RPMI8226 (cell line): Measurements from ENCODE around the gene CLDND2.

ENCODE experiments used
- DNase-seq: peaks from one replicate; pipeline ENCODE4 v3.0.0-alpha.2; 2015

Gene CLDND2

GRCh38 chr19:51327066-51328001 lies 41.5 kb downstream of the CLDND2 start:
- DNase-seq, result peak; percentile 69

DNA sequence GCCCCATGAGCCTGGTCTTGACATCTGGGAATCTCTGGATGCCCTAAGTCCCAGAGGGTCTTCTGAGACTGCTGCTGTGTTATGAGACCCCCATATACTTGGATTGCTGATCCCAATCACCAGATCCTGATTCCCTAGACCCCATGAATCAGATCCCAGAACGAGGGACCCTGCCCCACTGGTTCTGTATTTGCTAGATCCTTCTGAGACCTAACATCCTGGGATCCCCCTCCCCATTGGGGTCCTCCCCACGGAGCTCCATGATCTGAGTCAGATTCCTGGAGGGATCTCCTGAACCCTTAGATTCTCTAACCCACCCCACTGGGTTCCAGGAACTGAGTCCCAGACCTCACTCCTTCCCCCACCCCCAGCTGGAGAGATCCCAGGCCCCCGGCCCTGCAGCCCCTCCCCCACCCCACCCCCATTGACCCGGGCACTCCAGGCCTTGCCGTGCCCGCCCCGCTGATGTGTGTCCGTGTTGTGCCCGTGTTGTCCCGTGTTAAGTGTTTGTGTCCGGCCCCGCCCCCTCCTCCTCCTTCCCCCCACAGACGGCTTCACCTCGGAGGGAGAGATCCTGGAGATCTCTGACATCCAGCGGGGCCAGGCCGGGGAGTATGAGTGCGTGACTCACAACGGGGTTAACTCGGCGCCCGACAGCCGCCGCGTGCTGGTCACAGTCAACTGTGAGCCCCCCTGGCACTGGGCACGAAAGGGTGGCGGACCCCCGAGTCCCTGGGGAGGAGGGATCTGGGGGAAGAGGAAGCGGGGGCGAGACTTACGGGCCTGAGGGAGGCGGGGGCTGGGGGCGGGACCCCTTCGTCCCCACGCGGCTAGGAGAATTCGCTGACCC lies 42.4 kb downstream of the CLDND2 start:
- DNase-seq, result no peak

DNA sequence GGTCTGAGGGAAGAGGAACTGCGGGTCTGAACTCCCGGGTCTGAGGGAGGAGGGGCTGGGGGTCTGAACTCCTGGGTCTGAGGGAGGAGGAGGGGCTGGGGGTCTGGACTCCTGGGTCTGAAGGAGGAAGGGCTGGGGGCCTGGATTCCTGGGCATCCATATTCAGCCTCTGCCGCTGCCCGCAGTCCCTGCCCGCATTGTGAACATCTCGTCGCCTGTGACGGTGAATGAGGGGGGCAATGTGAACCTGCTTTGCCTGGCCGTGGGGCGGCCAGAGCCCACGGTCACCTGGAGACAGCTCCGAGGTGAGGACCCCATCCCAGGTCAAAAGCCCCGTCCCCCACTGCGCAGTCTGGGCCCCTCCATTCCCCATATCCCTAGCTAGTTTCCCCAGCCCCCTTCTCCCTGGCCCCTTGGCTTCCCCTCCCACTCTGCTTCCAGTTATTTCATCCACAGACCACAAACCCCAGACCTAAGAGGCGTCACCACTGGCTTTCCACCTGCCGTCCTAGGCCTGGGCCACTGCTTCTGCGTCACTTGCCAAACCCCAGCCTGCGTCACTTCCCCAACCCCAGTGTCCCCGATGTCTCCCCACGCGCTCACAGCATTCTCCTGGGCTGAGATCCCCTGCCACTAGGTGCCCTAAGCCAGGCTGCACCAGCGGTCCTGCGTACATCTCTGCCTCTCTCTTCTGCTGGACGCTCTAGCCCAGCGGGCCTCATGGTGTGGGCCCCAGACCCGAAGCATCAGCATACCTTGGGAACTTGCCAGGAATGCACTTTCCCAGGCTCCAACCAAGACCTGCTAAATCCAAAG lies 43.4 kb downstream of the CLDND2 start:
- no peak for DNase-seq

GRCh38 chr19:51324167-51324481 lies 44.7 kb downstream of the CLDND2 start:
- DNase-seq, result no peak

DNA sequence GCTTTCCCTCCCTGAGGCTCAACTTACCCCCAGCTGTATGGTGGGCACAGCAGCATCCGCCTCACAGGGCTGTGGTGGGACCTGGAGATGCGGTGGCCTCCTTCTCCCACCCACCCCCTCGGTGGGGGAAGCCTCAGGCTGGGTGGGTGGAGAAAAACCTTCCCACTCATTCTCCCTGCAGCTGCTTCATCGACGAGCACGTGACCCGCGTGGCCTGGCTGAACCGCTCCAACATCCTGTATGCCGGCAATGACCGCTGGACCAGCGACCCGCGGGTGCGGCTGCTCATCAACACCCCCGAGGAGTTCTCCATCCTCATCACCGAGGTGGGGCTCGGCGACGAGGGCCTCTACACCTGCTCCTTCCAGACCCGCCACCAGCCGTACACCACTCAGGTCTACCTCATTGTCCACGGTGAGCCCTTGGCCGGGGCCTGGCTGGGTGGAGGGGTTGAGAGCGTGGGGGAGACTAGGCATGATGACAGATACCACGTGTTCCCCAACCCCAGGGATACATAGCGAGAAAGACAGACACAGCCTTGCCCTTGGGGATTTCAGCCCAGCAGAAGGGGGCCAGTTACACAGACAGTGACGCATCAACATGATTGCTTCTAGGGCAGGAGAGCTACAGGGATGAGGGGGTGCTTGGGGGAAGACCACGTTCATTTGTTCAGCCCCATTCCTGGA lies 45.2 kb downstream of the CLDND2 start:
- no peak for DNase-seq

GRCh38 chr19:51321799-51322198 lies 47.0 kb downstream of the CLDND2 start:
- DNase-seq, result no peak

DNA sequence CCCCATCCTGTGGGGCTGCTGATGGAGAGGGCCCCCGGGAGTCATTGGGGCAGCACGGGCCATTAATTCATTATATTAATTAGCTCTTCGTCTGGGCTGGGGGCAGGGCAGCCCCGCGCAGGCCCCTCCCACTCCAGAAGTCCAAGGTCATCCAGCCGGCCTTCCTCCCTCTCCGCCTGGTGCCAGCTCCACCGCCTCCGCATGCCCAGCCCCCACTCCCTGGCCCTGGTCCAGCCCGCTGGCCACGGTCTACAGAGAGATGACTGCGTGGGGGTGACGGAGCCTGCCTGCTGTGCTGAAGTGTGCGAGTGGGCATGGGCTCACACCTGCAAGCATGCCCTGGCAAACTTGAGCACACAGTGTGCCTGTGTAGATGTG lies 48.5 kb downstream of the CLDND2 start:
- no peak for DNase-seq

- no peak for DNase-seq
Observed at GRCh38 chr19:51319649-51320279, 49.0 kb downstream of the CLDND2 start.

DNA sequence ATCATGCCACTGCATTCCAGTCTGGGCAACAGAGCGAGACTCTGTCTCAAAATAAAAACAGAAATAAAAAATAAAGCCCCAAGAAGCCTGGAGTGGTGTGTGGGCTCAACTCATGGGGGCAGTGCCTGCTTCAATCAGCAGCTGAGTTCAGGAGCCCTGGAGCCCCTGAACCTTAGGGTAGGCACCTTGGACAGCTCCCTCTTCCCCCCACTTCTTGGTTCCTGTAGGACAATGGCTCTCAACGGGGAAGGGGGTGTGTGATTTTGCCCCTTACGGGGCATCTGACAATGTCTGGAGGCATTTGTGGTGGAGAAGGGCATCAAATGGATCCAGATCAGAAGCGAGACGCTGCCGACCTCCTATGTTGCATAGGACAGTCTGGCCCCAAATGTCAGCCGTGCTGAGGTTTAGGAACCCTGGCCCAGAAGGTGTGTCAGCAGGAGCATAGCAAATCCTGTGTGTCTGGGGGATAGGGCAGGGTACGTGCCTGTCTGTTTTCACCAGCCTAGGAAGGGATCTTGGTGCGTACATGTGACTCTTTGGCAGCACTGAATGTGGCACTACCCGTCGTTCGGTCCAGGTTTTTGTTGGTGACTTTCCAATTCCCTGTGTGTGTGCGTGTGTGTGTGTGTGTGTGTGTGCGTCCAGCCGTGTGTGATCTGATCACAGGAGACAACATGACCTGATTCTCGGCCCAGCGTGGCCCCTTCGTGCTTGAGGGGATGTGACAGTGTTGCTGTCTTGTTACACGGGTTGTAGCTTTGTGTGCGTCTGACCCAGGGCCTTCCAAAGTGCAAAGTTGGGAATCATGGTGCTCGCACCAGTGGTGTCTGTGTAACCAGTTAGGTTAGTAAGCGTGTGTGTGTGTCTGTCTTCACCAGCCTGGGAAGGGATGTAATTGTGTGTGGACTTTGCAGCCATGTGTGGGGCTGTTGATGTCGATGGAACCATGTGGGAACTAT lies 49.8 kb downstream of the CLDND2 start:
- DNase-seq, result no peak

DNA sequence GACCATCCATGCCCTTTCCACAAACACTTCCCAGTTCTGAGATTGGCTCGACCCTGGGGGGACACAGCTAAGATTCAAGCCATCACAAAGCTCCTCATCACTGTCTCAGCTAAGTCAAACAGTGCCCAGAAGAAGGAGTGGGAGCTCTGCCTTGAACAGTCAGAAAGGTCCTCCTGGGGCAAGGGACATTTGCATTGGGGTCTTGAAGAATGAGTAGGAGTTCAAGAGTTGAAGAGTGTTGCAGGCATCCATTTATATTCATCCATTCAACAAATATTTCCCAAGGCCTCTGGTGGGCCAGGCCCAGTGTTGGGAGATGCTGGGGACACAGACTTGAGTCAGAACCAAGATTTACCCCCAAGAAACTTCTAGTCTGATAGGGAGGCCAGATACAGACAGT lies 50.8 kb downstream of the CLDND2 start:
- no peak for DNase-seq

GRCh38 chr19:51317376-51317775 lies 51.4 kb downstream of the CLDND2 start:
- no peak for DNase-seq
